ENCODE measurements around the gene ZNF486.
A peak's percentile ranks its signal among the peaks of the same experiment; 100 is the strongest.
"Not testable (repeated sequence)": the region's sequence is repeated elsewhere in the genome, so short reads cannot be mapped to it uniquely, and the experiment has no call there.

The ZNF486 gene

GRCh38 chr19:20237773-20238623 is 71.0 kb downstream of the ZNF486 start:
- peak; percentile 75 for DNase-seq

- DNase-seq, result no peak
These were observed 76.6 kb downstream of the ZNF486 start for GRCh38 chr19:20243629-20244028.

- DNase-seq, result no peak
These were observed 77.3 kb downstream of the ZNF486 start for GRCh38 chr19:20244356-20244755.

GRCh38 chr19:20245309-20245708 is 78.3 kb downstream of the ZNF486 start:
- no peak for DNase-seq

GRCh38 chr19:20247016-20247683 is 80.1 kb downstream of the ZNF486 start:
- DNase-seq, result no peak

- DNase-seq, result not testable (repeated sequence)
These were observed 81.2 kb downstream of the ZNF486 start for GRCh38 chr19:20248258-20248657.
